GM19395 (cell line): Measurements from ENCODE around the gene MMS19.
"Not testable (repeated sequence)": the region's sequence is repeated elsewhere in the genome, so short reads cannot be mapped to it uniquely, and the experiment has no call there.

Experiments used
- ATAC-seq: cut with Tn5 transposase; IDR thresholded peaks from one replicate; pipeline ENCODE4 v1.9.1; 2021; ENCODE audit warnings: mild to moderate bottlenecking, moderate library complexity; ENCODE audit not compliant: unreplicated experiment

Gene MMS19

DNA sequence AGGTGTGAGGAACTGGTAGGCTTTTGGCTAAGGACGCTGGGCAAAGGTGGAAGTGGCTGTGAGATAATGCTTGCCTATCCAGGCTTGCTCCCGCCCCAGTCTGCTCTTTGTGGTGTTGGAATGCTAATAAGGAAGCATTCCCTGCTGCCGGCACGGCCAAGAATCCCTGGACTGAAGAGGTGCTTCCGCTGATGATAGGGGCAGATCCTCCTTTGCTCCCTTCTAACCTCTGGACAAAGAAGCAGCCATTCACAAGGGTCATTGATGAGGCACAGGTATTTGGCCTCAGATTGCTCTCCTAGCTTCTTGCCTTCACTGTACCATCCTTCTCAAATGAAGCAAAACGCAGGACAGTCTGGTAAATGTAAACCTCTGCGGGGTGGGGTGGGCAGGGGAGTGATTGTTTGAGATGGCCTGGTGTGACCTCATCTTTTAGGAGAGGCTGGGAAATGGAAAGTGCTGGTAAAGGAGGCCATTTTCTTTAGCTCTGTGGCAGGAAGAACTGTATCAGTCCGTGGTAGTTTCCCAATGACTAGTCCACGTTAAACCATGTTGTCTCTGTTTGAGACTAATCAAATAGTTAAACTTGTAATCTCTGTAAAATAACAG, 70.5 kb downstream of the MMS19 start:
- no peak for ATAC-seq

DNA sequence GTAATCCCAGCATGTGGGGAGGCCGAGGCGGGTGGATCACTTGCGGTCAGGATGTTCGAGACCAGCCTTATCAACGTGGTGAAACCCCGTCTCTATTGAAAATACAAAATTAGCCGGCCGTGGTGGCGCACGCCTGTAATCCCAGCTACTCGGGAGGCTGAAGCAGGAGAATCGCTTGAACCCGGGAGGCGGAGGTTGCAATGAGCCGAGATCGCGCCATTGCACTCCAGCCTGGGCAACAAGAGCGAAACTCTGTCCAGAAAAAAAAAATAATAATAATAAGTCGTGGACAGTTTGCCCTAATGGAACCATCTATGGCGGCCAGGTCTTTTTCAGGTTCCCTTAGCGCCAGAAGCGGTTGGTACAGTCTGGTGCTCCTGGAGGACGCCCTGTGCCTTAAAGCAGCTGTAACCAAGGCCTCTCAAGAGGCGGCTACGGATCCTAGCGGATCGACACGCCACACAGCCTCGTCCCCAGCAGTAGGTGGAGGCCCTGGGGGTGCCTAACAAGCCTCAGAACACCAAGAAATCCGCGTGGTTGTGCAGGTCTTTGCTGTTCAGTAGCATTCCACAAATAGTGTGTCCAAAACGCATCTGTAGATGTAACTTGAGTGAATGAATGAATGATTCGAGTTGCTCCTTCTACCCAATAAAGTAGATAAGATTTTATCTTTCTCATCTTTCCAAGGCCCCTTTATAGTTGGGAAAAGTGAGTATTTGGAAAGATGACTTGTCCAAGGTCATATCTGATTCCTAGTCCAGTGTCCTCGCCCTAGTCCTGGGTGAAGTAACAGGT, 71.2 kb downstream of the MMS19 start:
- no peak for ATAC-seq

DNA sequence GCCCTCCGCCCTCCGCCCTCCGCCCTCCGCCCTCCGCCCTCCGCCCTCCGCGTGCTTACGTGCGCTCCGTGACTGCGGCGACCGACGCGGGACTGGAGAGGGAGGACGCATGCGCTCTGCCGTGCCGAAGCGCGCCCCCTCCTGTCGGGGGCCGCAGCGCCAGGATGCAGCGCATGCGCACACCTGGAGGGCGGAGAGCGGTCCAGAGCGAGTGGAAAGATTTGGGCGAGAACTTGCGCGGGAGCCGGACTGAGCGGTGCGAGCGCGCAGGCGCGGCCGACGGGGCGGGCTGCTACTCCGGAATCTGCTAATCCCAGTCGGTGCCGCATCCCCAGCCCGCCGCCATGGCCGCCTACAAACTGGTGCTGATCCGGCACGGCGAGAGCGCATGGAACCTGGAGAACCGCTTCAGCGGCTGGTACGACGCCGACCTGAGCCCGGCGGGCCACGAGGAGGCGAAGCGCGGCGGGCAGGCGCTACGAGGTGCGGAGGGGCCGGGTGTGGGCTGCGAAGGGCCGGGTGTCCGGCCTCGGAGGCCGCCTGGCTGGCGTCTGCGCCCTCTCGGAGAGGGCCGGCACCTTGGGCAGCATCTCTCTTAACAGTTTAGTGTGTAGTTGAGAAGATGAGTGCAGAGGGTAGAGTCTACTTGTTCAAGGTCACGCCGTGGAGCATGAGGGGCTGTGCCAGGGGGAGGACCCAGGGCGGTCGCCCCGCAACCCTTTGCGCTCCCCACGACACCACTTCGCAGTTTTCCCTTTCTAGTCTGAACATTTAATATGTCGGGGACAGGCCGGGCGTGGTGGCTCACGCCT, 72.1 kb downstream of the MMS19 start, which contains the start of gene PGAM1:
Gene PGAM1 (plus strand): TSS at position 228 of the 812 bp plus-strand sequence. CDS start 117 bp downstream, at position 345.
- peak; percentile 87 for ATAC-seq

- ATAC-seq, result not testable (repeated sequence)
Measured at GRCh38 chr10:97423757-97424098, 74.5 kb downstream of the MMS19 start.

DNA sequence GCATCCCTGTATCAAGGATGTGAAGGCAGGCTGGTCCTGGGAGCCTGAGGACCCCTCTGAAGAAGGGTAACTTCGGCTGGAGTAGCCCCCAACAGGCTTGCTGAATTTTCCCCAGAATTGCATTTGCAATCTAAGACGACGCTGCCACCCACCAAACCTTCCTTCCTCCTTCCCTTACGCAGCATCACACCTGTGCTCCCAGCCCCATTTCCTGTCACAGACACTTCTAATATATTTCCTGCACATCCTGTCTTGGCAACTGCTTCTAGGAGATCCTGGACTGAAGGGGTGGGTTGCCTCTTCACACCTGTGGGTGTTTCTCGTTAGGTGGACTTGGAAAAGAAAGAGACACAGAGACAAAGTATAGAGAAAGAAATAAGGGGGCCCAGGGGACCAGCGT, 81.7 kb downstream of the MMS19 start:
- no peak for ATAC-seq

DNA sequence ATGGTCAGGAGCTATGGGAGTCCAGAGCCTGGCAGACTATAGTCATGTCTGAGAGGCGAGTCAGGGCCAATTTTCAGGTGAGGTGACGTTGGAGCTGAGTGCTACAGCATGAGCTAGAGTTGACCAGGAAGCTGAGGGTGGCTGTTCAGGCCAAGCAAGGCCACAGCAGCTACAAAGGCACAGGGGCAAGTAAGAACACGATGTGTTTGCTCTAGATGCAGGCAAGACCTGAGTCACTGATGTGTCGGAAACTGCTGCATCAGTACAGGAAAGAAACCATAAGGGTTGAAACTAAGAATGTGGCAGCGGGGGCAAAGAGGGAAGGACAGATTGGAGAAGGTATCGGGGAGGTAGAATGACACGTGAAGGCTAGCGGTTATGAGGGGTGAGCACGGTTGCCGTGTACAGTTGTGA, 85.3 kb downstream of the MMS19 start:
- no peak for ATAC-seq

- no peak for ATAC-seq
Measured at GRCh38 chr10:97411406-97411805, 86.8 kb downstream of the MMS19 start.

DNA sequence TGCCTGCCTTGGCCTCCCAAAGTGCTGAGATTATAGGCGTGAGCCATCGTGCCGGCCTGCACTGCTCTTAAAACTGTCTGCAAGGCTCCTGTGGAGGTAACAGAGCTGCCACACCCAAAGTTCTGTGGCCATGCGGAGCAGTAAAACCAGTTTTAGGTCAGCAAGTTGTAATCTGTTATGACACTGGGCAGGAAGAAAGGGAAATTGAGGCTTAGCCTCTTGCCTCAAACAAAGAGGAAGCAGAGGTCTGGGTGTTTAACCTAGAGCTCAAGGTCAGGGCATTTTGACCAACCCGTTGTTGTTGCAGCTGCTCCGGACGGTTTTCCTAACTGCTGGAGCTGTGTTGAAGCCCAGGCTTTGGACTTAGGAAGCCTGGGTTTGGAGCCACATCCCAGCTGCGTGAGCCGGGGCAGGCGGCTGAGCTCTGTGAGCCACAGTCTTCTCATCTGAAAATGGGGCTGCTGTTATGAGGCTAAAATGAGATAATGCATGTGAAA, 89.7 kb downstream of the MMS19 start:
- ATAC-seq, result no peak
